GM12874 (cell line): Measurements from ENCODE around the gene DNAJC4.

ENCODE experiments used
- CTCF ChIP-seq: IDR thresholded peaks from 2 replicates; pipeline ENCODE4 v1.5.1; 2011; ENCODE audit warnings: low read depth, mild to moderate bottlenecking, control low read depth, low read length, moderate library complexity; ENCODE audit not compliant: insufficient read depth

DNAJC4 gene

GRCh38 chr11:64238076-64238475, 7.7 kb downstream of the DNAJC4 start:
- TF ChIP-seq CTCF: no peak

- no peak for TF ChIP-seq CTCF
Observed at GRCh38 chr11:64238999-64239398, 8.7 kb downstream of the DNAJC4 start.

GRCh38 chr11:64239662-64240434, 9.5 kb downstream of the DNAJC4 start:
- no peak for TF ChIP-seq CTCF

- no peak for TF ChIP-seq CTCF
Observed at GRCh38 chr11:64240435-64241240, 10.3 kb downstream of the DNAJC4 start, which contains the start of gene FKBP2. Gene FKBP2 (plus strand): TSS chr11:64241095. CDS start chr11:64242388, 1,293 bp downstream.

GRCh38 chr11:64241241-64241490, 10.8 kb downstream of the DNAJC4 start:
- TF ChIP-seq CTCF: no peak

- no peak for TF ChIP-seq CTCF
Observed at GRCh38 chr11:64241491-64242374, 11.4 kb downstream of the DNAJC4 start.
